KBM-7 (cell line): ENCODE measurements around the gene CDC14A.
"Not testable (repeated sequence)": the region's sequence is repeated elsewhere in the genome, so short reads cannot be mapped to it uniquely, and the experiment has no call there.

Experiments used
- DNase-seq: peaks from one replicate; pipeline ENCODE4 v3.0.0-alpha.2; 2015
- in situ Hi-C: fragments of 300-500 bp; cut with MboI; formaldehyde crosslinking; loops from 2 replicates; pipeline ENCODE4 v1.14.3; 2020; ENCODE audit warnings: low sequenced_read_pairs, low pct_unique_long_range_greater_than_20kb, mixed read lengths

CDC14A gene

DNA sequence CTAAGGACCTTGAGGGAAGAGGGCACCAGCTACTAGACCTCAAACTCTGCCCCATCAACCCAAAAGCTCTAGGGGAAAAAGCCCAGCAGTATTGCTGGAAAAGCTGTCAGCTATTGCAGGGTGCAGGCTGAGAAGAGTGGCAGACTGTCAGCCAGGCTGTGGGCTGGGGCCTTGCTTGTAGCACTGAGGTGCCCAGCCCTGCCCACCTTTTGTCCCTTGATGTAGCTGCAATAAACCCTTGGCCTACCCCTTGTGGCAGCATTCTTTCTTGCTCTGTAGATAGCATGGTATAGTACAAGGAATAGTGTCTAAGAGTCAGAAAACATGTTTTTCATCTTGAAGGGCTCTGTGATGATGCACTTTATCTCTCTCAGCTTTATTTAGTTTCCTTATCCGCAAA is 39.4 kb downstream of the CDC14A start:
- in situ Hi-C loops, result no loop called here
- DNase-seq, result no peak

DNA sequence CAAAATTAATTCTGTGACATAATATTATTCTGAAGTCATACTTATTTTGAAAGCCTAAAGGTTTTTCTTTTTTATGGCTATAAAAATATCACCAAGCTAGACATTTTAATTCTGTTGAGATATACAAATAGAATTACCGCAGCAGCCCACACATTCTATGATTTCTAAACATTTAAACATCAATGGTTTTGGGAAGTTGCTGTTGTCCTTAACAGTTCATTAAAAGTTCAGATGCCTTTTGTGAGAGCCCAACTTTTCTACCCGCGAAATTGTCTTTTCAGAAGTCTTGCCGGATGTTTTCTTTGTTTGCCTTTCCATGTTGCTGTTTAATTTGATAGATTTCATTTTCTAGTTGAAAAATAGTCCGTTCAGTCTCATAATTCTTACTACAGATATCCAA is 40.5 kb downstream of the CDC14A start:
- in situ Hi-C loops, result no loop called here
- no peak for DNase-seq

GRCh38 chr1:100394285-100394684 is 42.0 kb downstream of the CDC14A start:
- in situ Hi-C loops, result no loop called here
- DNase-seq, result no peak

DNA sequence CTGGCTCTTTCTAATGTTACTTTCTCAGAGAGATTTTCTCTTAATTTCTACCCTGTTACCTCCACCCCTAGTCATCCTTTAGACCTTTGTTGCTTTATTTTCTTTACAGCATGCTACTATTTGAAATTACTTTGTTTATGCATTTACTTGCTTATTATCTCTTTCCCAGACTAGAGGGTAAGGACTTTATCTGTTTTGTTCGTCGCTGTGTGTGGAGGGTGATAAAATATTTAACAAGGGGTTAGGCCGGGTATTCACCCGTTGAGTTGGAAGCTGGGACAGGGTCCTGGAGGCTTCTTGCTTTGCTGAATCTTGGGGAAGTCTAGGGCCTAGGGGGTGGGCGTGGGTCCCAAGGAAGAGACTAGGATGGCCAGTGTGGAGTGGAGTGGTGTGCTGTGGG is 43.6 kb downstream of the CDC14A start:
- in situ Hi-C loops, result no loop called here
- DNase-seq, result no peak

DNA sequence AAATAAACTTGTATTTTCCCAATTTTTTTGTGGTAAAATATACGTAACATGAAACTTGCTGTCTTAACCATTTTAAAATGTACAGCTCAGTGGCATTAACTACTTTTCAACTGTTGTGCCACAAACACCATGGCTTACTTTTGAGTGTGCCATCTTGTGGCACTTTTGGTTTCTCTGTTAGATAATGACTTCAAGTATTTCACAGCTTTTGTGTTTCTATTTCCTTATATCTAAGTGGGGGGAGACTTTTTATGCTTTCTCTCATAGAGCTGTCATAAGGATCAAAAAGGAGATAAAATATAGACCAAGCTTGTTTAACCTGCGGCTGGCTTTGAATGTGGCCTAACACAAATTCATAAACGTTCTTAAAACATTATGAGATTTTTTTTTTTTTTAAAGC is 44.3 kb downstream of the CDC14A start:
- in situ Hi-C loops, result no loop called here

GRCh38 chr1:100397681-100398080 is 45.4 kb downstream of the CDC14A start:
- no peak for DNase-seq
- in situ Hi-C loops, result no loop called here

More for the DNA sequence above, 44.3 kb downstream of the CDC14A start:
- DNase-seq, result no peak

GRCh38 chr1:100398648-100399047 is 46.3 kb downstream of the CDC14A start:
- no peak for DNase-seq
- in situ Hi-C loops, result no loop called here

- in situ Hi-C loops, result no loop called here
- peak; percentile 90 for DNase-seq
Observed at GRCh38 chr1:100400404-100400803, 48.1 kb downstream of the CDC14A start.

DNA sequence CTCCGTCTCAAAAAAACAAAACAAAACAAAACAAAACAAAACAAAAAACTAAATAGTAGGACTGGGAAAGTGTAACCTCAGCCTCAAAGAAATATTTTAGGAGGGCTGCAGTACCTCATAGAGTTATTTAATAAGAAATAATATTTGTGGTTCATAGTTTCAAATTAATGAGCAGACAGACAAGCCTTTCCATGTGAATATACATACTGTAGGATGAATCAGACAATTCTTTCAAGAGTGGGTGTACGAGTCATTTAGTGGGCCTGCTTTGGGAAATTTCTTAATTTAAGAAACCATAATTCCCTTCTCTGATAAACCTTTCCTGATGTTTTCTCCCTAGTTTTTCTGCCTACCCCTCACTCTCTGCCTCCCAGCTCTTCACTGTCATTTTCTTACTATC is 52.5 kb downstream of the CDC14A start:
- no peak for DNase-seq
- in situ Hi-C loops, result no loop called here

- in situ Hi-C loops, DNase-seq: not testable (repeated sequence)
Observed at GRCh38 chr1:100405902-100406301, 53.6 kb downstream of the CDC14A start.

GRCh38 chr1:100407390-100407789 is 55.1 kb downstream of the CDC14A start:
- DNase-seq, in situ Hi-C loops: not testable (repeated sequence)

- in situ Hi-C loops, result no loop called here
- DNase-seq, result no peak
Observed at GRCh38 chr1:100411019-100411418, 58.7 kb downstream of the CDC14A start.

DNA sequence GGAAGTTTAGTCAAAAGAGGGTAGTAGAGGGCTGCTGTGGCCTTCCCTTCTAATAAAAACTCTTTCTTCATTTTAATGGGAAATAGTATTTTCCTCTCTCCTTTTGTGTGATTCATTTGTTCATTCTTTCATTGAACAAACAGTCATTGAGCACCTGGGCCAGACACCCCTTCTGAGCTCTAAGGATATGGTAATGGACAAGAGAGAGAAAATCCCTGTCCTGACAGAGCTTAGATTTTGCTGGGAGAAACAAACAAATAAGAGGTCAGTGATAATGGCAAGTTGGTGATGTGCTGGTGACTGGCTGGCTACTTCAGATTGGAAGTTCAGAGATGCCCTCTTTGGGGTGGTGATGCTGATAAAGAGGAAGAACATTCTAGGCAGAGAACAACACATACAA is 59.3 kb downstream of the CDC14A start:
- in situ Hi-C loops, result no loop called here
- DNase-seq, result no peak

DNA sequence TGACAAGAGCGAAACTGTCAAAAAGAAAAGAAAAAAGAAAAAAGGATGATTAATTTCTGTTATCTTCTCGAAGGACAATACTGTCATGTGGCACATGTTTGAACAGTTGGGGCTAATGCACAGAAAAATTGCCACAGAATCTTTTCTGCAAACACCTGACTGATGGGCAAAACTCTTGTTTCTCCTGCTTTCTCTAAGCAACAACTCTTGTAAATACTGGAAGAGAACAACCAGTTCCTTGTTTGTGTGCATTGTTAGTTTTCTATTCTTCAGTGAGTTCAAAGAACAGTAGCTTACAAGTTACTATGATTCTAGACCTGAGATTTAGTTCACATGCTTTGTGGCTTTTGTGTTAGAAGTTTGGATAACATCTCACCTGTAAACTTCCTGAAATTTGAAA is 60.7 kb downstream of the CDC14A start:
- DNase-seq, result no peak
- in situ Hi-C loops, result no loop called here

GRCh38 chr1:100414693-100415497 is 62.6 kb downstream of the CDC14A start:
- no peak for DNase-seq
- in situ Hi-C loops, result no loop called here

GRCh38 chr1:100415498-100415778 is 63.1 kb downstream of the CDC14A start:
- in situ Hi-C loops, result no loop called here
- DNase-seq, result no peak

DNA sequence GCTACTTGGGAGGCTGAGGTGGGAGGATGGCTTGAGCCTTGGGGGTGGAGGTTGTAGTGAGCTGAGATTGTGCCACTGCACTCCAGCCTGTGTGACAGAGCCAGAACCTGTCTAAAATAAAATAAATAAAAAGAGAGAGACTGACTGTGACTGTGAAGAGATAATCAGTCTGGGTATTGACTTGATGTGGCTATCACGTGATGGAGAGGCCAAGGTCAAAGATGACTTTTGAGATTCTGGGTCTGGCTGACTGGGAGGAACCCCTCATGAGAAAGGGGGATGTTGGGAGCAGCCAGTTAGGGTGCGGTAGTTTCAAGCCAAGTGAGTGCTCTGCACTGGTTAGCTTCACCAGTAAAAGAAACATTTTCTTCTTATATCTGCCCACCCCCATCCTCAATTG is 66.8 kb downstream of the CDC14A start:
- DNase-seq, result no peak
- in situ Hi-C loops, result no loop called here

- in situ Hi-C loops, result no loop called here
- DNase-seq, result no peak
Observed at GRCh38 chr1:100422065-100422464, 69.8 kb downstream of the CDC14A start.

DNA sequence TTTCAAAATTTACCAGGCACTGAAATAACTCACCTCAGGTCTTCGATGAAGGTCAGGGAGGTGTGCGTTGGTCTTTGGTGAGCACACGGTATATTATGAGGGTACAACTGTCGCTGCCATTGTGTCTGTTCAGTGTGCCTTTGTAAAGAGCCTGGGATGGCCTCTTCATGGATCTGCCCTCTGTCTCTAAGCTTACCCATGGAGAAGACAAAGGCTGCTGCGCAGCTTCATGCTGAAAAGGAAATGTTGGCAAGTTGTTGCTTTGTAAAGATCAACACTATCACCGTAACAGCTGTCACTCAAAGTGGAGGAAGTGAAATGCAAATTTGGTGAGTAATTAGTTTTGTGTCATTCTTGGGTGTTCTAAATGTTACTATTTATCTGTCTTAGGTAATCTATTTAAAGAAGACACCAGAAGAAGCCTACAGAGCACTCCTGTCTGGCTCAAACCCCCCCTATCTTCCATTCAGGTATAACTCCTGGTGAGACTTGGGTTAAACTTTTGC is 71.6 kb downstream of the CDC14A start:
- no peak for DNase-seq
- in situ Hi-C loops, result no loop called here

- DNase-seq, result no peak
- in situ Hi-C loops, result no loop called here
Observed at GRCh38 chr1:100428160-100428559, 75.9 kb downstream of the CDC14A start.

- in situ Hi-C loops, result no loop called here
- no peak for DNase-seq
Observed at GRCh38 chr1:100430325-100430756, 78.0 kb downstream of the CDC14A start.
